Activated gamma-delta T cell treated with Interleukin-2 at 50 U/mL for 16 hours (primary cell): ENCODE data around the gene ISCA1.

ENCODE experiments used
- DNase-seq: peaks from one replicate; pipeline ENCODE4 v3.0.0-alpha.2; 2020

ISCA1 gene

DNA sequence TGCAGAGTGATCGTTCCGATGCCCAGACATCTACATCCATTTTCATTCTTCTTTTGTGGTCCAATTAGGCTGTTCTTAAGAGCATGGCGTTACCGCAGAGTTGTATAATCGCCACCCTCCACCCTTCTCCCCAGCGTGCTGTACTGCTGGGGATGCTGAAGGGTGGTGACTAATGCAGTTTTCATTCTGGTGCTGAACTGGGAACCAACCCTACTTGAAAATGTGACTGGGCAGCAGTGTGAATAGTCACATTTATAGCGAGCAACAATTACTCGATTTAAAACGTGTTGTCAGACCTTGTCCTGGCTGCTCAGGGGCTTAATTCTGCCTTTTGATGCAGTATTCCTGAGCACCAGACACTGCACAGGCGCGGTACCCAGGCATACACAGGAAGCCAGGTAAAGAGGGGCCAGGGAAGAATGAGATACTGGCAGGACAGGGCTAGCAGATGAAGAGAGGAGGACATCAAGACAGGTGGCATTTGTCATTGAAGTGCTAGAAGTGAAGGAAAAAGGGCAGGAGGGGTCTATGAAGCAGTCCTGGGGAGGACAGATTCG, 719 bp upstream of the ISCA1 start:
- no peak for DNase-seq

DNA sequence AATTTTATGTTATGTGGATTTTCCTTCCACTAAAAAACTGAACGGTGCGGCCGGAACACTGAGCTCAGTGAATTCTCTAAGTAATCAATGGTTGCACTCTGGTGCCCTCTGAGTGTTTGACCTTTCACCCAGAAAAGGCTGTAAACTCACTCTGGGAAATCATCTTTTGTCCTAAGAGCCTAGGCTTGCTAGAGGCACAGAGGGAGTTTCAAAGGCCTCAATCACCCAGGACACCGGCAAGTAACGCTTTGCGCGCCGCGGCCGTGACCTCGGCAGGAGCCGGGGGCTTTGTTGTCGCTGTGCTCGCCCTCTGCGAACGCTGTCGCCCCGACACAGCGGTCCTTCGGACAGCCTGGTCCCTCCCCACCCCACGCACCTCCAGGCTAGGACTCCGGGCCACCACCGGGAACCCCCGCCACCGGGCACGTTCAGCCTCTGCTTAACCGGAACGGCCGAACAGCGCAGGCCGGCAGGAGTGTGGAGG, 703 bp downstream of the ISCA1 start:
- no peak for DNase-seq

DNA sequence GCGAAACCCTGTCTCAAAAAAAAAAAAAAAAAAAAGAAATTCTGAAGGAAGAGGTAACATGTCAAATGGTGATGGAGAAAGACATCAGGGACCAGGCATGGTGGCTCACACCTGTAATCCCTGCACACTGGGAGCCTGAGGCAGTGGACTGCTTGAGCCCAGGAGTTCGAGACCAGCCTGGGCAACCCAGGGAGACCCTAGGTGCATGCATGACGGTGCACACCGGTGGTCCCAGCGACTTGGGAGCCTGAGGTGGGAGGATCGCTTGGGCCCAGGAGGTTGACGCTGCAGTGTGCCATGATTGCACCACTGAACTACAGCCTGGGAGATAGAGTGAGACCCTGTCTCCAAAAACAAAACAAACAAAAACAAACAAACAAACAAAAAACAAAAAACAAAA, 1.8 kb downstream of the ISCA1 start:
- no peak for DNase-seq

DNA sequence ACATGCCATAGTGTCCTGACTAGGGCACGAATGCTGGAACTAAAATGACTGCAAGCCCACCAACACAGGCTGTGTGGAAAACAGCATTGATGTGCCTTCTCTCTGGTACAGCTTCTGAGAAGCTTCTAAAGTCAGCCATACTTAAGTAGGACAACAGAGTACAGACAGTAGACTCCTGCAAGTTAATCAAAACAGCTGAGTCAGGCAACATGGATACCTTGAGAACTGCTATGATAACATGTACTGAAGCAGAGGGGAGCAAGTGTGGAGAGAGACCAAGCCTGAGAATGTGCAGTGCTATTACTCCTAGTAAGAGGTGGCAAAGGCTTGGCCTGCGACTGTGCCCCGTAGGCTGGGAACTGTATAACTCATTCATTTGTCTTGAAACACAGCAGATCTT, 2.5 kb downstream of the ISCA1 start:
- DNase-seq = no peak

DNA sequence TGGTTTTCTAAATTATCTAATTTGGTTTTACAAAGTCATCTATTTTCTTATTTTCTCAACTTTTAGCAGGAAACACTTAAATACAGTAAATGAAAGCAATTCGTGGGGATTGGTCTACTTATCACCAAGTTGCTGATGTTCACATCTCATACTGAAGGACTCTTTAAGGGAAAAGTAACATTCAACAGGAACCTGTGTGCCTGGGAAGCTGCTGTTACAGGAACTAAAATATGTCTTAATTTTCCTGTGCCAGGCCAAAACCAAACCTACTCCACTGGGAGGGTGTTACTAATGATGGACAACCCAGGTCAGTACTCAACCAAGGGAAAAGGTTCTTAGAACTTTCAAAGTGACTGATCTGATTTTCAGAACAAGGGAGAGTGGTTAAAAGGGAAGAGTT, 5.3 kb downstream of the ISCA1 start:
- DNase-seq = no peak

DNA sequence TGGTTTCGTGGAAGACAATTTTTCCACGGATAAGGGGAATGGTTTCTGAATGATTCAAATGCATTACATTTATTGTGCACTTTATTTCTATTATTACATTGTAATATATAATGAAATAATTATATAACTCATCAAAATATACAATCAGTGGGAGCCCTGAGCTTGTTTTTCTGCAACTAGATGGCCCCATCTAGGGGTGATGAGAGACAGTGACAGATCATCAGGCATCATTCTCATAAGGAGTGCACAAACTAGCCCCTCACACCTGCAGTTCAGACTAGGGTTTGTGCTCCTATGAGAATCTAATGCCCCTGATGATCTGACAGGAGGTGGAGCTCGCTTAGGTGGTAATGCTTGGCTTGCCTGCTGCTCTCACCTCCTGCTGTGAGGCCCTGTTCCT, 6.4 kb downstream of the ISCA1 start:
- no peak for DNase-seq

DNA sequence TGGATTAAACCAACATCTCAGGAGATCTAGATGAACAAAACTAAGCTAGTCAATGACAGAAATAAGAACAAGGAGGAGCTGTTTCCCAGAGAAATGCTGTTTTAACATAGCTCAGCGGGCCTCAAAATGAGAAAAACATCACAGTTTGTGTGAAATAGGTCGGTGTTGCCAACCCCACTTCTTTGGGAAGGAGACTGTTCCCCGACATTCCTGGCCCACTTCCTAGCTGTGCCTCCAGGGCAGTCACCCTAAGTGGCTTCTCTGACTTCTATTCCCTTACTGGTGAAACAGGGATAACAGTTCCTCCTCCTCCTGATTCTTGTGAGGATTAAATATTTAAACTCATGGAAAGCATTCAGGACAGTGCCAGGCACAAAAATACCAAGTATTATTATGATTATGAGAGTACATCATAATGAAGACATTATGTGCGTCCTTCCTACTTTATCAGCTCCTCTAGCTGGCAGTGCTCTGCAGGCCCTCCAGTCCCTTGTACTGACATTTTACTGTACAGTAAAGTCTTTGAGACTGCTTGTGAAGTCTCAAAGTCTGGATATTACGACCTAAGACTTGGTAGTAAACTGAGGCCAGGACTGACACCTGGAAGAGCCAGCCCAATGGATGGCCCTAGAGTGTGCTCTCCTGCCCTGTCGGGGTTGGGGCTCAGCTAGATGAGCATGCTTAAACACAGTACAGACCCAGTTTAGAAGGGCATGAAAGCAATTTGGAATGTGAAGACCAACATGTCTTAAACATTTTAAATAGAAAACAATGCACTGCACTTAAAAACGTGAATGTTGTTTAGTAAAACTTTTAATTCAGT, 7.3 kb downstream of the ISCA1 start:
- DNase-seq = no peak

DNA sequence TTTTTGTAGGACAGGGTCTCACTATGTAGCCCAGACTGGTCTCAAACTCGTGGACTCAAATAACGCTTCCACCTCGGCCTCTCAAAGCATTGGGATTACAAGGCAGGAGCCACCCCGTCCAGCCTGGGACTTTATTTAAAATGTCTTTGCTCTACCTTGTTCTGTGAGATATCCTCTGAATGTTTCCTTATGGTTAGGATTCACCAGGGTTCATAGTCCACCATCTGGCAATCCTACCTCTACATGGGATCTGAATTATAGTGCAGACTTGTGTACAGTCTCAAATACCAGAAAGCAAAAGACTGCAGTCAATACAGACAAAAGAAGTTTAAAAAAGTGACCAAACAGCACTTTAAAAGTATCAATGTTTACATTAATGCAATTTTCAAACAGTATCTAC, 10.1 kb downstream of the ISCA1 start:
- DNase-seq = no peak

DNA sequence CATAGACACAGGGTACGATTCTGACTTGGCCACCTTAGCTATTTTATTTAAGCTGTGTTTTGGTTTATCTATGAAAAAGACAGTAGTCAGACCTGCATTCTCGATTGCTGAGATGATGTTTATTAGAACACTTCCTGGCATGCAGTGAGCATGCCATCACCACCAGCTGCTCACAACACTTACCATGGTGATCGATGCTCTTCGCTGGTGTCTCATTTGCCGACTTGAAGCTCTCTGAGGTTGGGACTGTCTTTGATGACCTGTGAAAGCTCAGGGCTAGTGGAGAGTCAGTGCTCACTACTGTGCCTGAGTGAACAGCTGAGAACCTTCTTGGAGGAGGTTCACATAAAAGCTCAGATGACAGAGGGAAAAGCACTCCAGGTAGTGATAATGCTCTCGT, 18.5 kb downstream of the ISCA1 start:
- DNase-seq = no peak

DNA sequence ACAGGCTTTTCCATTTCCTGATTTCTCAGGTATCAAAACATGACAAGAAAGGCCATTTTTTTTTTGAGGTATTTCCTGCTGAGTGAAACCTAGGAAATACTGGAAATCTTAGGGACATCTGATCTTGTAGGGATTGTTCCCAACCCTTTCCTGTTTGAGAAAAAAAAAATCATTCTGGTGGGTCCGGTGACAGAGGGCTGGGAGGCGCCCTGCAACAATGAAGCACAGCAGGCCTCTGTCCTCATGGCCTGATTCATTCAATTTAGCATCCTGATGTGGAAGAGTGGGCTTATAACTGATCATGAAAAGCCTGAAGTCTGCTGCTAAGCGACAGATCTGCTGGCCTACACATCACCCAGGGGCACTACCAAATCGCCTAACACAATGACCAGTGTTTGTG, 19.8 kb downstream of the ISCA1 start:
- DNase-seq = no peak

DNA sequence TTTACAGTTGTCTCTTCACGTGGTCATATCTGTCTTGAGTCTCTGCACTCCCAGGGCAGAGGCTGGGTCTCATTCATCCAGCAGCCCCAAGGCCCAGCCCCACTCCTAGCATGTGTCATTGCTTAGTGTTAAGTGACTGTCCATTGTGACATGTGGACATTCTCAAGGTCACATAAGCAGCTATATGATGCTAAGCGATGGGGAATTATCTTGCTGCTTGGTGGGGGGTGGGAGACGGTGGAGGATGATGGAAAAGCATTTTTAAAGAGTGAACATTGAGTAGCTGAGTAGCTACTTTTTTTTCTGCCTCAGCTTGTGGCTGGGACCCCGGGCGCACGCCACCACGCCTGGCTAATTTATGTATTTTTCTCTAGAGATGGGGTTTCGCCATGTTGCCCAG, 22.8 kb downstream of the ISCA1 start, which contains the start of gene C9orf153:
Gene C9orf153, minus strand, starts transcription at position 101 of the 400 bp plus-strand sequence. CDS start 30,054 bp downstream, outside the sequence.
- DNase-seq = no peak

DNA sequence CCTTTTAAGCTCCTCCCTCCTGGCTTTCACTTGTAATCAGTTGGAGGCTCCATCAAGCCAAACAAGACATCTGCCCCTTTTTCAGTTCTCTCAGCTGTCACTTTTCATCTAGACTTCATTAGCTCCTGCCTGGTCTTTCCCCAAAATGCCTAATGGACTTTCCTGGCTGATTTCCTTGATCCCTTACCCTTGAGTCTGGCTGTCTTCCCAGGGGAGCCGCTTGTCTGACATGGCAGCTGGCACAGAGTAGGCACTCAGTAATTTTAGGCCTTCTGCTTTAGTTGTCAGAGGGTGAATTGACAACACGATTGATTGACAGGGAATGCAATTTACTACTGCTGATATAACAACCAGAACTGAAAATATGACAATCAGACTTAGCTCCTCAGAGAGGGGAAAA, 24.9 kb downstream of the ISCA1 start:
- no peak for DNase-seq

DNA sequence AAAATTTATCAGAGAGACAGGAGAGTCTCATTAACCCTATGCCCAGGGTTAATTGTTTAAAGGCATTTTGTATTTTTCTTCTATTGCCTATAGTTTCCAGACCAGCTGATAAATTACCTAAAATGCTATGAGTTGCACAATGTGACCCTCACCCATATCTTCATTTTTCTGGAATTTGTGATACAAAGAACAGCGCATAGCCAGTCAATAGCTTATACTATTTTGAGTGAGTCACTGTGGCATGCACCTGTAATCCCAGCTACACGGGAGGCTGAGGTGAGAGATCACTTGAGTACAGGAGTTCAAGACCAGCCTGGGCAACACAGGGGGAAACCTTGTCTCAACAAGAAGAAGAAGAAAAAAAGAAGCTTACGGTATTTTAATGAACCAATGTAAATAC, 25.7 kb downstream of the ISCA1 start:
- no peak for DNase-seq

DNA sequence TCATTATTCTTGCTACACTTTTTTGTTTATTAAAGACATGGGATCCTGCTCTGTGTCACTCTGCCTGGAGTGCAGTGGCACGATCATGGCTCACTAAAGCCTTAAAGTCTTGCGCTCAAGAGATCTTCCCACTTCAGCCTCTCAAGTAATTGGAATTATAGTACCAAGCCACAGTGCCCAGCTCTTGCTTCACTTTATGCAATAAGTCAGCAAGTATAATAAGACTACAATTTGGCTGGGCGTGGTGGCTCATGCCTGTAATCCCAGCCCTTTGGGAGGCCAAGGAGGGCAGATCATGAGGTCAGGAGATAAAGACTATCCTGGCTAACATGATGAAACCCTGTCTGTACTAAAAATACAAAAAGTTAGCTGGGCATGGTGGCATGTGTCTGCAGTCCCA, 28.8 kb downstream of the ISCA1 start:
- DNase-seq = no peak

DNA sequence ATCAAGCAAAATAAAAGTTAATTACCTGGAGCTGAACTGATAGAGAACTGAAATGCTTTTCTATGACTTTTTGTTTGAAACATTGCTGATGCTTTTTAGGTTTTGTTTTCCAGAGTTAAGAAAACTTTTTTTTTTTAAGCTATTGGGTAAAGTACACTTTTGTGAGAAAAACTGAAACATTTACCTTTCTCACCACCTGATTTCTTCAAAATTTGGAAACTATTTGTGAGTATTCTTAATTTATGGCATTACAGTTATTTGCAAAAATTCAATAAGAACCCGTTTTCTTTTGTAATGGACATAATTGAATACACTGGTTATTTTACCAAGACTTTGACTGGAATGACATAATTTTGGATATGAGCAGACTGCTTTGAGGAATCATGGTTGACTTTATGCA, 29.5 kb downstream of the ISCA1 start:
- no peak for DNase-seq

DNA sequence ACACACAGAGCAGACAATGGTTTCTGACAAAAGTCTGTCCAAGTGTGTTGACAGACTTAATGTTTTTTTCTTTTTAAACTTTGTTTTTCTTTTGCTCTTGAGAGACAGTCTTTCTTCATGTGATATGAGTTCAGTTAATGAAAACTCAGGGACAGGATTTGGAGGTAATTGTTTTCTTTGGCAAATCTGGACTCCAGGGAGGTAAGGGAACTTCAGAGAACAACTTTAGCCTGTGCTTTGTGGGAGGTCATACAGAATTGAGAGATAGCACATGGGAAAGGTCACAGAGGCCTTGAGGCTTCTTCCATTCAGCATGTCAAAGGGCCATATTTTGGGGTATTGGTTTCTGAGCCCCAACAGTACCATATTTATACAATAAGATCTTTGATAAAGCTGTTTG, 32.2 kb downstream of the ISCA1 start:
- DNase-seq = no peak

DNA sequence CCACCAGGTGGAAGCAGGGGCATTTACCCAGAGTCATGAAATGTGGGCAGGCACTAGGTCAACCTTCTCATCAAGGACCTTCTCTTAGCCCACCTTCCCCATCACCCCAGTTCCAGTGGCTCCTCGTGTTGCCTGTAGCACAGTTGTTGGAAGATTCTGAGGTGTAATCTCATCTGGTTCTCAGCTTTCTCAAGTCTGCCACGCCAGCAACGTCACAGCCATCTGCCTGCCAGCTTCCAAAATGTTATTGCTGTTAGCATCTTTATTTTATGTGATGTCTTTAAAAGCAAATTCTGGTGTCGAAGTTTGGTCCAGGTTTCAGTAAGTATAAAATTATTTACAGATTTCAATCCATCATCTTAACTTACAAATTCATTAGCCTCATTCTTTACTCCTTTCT, 33.6 kb downstream of the ISCA1 start:
- DNase-seq = no peak

DNA sequence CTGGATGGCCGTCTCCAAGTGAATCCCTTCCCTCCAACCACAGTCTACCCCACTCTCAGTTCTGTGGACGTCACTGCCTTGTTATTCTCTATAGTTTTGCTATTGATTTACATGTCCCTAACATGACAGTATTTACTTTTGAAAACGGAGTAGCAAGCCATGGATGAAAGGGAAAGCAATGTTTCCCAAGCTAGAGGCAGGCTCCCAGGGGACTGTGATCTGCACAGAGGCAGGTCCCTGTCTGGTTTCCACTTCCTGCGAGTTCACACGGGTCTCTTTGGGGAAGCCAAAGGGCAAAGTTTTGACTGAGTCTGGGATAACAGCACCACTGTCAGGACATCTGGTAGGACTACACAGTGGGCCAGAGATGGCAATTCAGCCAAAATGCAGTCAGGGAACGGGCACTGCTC, 35.6 kb downstream of the ISCA1 start:
- DNase-seq = no peak

DNA sequence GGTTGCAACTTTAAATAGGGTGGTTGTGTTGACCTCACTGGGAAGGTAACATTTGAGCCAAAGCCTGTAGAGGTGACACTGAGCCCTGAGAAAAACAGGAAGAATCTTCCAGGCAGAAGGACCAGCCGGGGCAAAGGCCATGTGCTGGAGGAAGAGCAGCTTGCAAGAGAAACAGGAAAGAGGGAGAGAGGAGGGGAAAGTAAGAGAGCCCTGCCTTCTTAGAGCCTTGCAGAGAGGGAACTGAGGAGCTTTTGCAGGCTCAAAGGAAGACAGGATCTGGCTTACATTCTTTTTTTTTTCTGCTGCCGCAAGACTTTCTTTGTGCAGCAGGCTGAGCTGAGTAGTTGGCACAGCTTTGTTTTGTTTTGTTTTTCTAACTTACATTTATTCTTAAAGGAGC, 40.3 kb downstream of the ISCA1 start:
- DNase-seq = no peak

DNA sequence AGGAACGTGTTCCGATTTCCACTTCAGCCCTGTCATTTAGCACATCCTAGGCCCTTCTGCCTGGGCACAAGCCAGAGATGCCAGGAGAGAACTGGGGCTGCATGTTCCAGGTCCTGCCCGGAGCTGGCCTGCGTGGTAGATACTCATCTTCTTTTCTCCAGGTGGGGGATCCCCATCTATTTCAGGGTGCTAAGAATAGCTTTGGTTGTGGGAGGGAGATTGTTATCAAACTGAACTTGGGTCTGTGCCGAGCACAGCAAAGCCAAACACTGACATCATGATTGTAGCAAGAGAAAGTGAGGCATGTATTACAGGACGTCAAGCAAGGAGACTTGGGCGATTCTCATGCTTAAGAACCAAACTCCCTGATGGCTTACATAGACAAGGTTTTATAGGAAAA, 41.1 kb downstream of the ISCA1 start:
- DNase-seq = no peak

DNA sequence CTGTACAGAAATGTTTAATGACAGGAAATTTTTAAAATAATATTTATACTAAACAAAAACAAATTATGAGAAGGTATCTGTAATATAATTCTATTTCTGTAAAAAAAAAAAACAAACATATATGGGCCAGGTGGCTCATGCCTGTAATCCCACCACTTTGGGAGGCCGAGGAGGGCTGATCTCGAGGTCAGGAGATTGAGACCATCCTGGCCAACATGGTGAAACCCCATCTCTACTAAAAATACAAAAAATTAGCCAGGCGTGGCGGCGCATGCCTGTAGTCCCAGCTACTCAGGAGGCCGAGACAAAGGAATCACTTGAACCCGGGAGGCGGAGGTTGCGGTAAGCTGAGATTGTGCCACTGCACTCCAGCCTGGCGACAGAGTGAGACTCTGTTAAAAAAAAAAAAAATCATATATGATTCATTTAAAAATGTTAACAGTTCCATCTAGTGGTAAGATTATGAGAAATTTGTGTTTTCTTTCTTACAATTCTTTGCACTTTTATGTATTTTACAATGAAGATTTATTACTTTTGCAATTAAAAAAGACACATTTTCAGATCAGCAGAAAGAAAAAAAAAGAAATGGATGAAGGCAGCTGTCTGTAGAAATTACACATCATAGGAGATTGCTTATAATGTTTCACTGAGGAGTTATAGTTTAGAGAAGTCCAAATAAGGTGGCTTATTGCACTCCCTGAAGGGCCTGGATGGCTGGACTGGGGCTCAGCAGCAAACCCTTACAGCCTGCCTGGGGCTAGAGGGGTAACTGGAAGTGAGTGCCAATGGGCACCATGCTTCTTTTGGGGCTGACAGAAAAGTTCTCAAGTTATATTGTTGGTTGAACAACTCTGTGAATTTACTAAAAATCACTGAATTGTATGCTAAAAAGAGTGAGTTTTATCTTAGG, 43.2 kb downstream of the ISCA1 start:
- no peak for DNase-seq

DNA sequence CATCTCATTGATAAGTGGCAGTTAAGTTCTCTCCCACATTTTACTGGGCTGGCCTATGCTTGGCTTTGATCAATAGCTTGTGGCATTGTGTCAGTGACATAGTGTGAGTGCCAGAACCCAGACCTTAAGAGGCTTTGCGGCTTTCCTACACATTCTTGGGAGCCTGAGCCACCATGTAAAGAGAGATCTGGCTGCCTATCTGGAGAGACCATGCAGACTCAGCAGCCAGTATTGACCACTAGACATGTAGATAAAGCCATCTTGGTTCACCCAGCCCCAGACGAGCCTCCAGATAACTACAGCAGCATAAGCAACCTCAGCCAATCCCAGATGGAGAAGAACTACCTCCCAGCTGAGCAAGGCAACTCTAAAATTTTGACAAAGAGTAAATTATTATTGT, 51.5 kb downstream of the ISCA1 start:
- DNase-seq = no peak

DNA sequence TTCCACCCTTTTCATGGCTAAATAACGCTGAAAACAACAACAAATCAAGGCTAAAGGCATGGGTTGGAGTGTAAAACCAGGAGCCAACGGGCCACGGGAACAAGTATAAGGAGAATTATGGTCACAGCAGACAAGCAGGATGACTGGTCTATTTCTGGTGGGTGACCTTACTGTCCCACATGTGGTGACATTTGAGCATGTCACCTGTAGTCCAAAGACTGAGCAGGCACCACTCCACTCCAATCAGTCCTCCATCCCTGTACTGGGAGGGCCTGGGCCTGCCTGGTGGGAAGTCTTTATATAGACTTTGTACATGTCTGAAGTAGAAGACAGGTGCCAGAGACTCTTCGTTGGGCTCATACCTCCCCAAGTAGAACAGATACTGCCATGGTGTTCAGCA, 59.7 kb downstream of the ISCA1 start:
- no peak for DNase-seq

DNA sequence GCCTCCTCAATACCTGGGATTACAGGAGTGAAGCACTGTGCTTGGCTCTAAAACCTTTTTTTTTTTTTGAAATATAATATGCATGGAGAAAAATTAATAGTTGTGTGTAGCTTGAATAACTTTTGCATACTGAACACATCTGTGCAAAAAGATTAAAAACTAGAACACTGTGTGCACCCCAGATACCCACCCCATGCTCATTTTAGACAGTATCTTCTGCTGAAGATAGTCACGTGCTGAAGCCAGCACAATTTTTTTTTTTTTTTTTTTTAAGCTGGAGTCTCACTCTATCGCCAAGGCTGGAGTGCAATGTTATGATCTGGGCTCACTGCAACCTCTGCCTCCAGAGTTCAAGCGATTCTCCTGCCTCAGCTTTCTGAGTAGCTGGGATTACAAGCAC, 62.7 kb downstream of the ISCA1 start:
- no peak for DNase-seq
